AG08396 (cell line): ENCODE results near the gene JPH3.

ENCODE experiments used
- DNase-seq: peaks from one replicate; pipeline ENCODE4 v3.0.0; 2012; ENCODE audit warnings: low spot score, mixed read lengths

The JPH3 gene

GRCh38 chr16:87681981-87682570 is 79.8 kb downstream of the JPH3 start:
- peak; percentile 89 for DNase-seq

GRCh38 chr16:87682852-87683399 is 80.6 kb downstream of the JPH3 start:
- DNase-seq = no peak

GRCh38 chr16:87684106-87684677 is 81.9 kb downstream of the JPH3 start:
- no peak for DNase-seq

GRCh38 chr16:87684711-87685404 is 82.5 kb downstream of the JPH3 start:
- DNase-seq = no peak

GRCh38 chr16:87685405-87685755 is 83.1 kb downstream of the JPH3 start:
- no peak for DNase-seq

GRCh38 chr16:87685766-87686165 is 83.5 kb downstream of the JPH3 start:
- no peak for DNase-seq

GRCh38 chr16:87686697-87687096 is 84.4 kb downstream of the JPH3 start:
- DNase-seq = no peak

GRCh38 chr16:87687126-87687910 is 85.0 kb downstream of the JPH3 start:
- peak; percentile 57 for DNase-seq

- DNase-seq = no peak
These were observed 85.8 kb downstream of the JPH3 start for GRCh38 chr16:87687998-87688529.

- no peak for DNase-seq
These were observed 86.8 kb downstream of the JPH3 start for GRCh38 chr16:87688876-87689815.

GRCh38 chr16:87689956-87690465 is 87.7 kb downstream of the JPH3 start:
- no peak for DNase-seq

GRCh38 chr16:87690911-87691685 is 88.8 kb downstream of the JPH3 start:
- DNase-seq = no peak

GRCh38 chr16:87691686-87692079 is 89.4 kb downstream of the JPH3 start:
- DNase-seq = no peak

GRCh38 chr16:87692176-87692575 is 89.9 kb downstream of the JPH3 start:
- no peak for DNase-seq

GRCh38 chr16:87692756-87693155 is 90.4 kb downstream of the JPH3 start:
- DNase-seq = no peak

- DNase-seq = no peak
These were observed 91.5 kb downstream of the JPH3 start for GRCh38 chr16:87693827-87694226.

GRCh38 chr16:87694441-87695125 is 92.3 kb downstream of the JPH3 start:
- no peak for DNase-seq

GRCh38 chr16:87695534-87695933 is 93.2 kb downstream of the JPH3 start:
- DNase-seq = no peak

GRCh38 chr16:87696726-87697125 is 94.4 kb downstream of the JPH3 start:
- no peak for DNase-seq

- no peak for DNase-seq
These were observed 94.9 kb downstream of the JPH3 start for GRCh38 chr16:87697256-87697655.
